ENCODE measurements around the gene MBP. TPM values are rescaled to one million over a fixed set of nuclear protein-coding genes. Genes with fewer than 3 reads are reported as not detected.

The MBP gene
- total RNA-seq, 1 experiment from 2014 or later = 47.4 TPM

DNA sequence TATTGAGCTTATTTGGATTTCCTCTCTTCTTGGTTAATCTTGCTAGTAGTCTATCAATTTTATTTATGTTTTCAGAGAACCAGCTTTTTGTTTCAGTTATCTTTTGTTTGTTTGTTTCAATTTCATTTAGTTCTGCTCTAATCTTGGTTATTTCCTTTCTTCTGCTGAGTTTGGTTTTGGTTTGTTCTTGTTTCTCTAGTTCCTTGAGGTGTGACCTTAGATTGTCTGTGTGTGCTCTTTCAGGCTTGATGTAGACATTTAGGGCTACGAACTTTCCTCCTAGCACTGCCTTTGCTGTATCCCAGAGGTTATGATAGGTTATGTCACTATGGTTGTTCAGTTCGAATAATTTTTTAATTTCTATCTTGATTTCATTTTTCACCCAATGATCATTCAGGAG lies 168.6 kb downstream of the MBP start:
- BruUV-seq (replicated peaks) = no TSS peak
- no peaks in the 10 kb centered on the region for H4K20me1 ChIP-seq (ENCODE audit: low read length)
- POLR2A ChIA-PET (ENCODE audit: unreplicated experiment) = interaction anchor here (0.7 kb wide), 1 partner anchor 248 kb away, joined by 4 read pairs; no protein-coding TSS in a partner anchor
- TF ChIP-seq EZH2phosphoT487 (IDR thresholded peaks at IDR 0.05; ENCODE audit: borderline replicate concordance, low read length) (no peak), EZH2 (IDR thresholded peaks at IDR 0.05; ENCODE audit: low read length, unreplicated experiment) (no peak)
- TF ChIP-seq, protein P1, sequence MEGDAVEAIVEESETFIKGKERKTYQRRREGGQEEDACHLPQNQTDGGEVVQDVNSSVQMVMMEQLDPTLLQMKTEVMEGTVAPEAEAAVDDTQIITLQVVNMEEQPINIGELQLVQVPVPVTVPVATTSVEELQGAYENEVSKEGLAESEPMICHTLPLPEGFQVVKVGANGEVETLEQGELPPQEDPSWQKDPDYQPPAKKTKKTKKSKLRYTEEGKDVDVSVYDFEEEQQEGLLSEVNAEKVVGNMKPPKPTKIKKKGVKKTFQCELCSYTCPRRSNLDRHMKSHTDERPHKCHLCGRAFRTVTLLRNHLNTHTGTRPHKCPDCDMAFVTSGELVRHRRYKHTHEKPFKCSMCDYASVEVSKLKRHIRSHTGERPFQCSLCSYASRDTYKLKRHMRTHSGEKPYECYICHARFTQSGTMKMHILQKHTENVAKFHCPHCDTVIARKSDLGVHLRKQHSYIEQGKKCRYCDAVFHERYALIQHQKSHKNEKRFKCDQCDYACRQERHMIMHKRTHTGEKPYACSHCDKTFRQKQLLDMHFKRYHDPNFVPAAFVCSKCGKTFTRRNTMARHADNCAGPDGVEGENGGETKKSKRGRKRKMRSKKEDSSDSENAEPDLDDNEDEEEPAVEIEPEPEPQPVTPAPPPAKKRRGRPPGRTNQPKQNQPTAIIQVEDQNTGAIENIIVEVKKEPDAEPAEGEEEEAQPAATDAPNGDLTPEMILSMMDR (conservative IDR thresholded peaks at IDR 0.05; ENCODE audit: low read depth, low read length) = no peak
- H3K27me3 ChIP-seq (ENCODE audit: low read length) = no peaks in the 10 kb centered on the region
- no peak overlapping the region for H3K9ac ChIP-seq (ENCODE audit: low read length)
- H3K4me1 ChIP-seq (ENCODE audit: insufficient read depth, low read length) = no peaks in the 10 kb centered on the region
- H3K9me2 ChIP-seq (replicated peaks; ENCODE audit: low read length) = no peaks in the 10 kb centered on the region
- intact Hi-C loops (cut with micrococcal nuclease) = no loop called here
- peaks cover 3% of the 10 kb centered on the region; the same call in 1 of the 2 replicates for H3K36me3 ChIP-seq (ENCODE audit: low read depth, low read length)
- H3F3A ChIP-seq (ENCODE audit: low read length, unreplicated experiment) = no peaks in the 10 kb centered on the region
- H2AFZ ChIP-seq (ENCODE audit: low read length) = no peak overlapping the region
- H3K27ac ChIP-seq (ENCODE audit: low read length) = no peak overlapping the region
- no peak overlapping the region for H3K4me3 ChIP-seq (ENCODE audit: low read length)
- CTCF ChIA-PET = no interaction called here
- H3K4me2 ChIP-seq (ENCODE audit: low read length) = no peak overlapping the region
- no peak for DNase-seq
- ATAC-seq = no peak
- no peaks in the 10 kb centered on the region for H3K9me3 ChIP-seq (ENCODE audit: low read length)
- no peaks in the 10 kb centered on the region for H3K79me2 ChIP-seq (ENCODE audit: low read length)

DNA sequence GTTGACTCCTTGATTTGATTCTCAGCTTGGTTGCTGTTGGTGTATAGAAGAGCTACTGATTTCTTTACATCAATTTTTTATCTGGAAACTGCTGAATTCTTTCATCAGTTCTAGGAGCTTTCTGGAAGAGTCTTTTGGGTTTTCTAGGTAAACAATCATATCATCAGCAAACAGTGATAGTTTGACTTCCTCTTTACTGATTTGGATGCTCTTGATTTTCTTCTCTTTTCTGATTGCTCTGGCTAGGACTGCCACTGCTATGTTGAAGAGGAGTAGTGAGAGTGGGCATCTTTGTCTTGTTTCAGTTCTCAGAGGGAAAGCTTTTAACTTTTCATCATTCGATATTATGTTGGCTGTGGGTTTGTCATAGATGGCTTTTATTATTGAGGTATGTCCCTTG lies 169.7 kb downstream of the MBP start:
- no peaks in the 10 kb centered on the region for H3K27me3 ChIP-seq (ENCODE audit: low read length)
- no peak overlapping the region for H3K9ac ChIP-seq (ENCODE audit: low read length)
- peaks cover 3% of the 10 kb centered on the region; the same call in 1 of the 2 replicates for H3K36me3 ChIP-seq (ENCODE audit: low read depth, low read length)
- no TSS peak for BruUV-seq (replicated peaks)
- no peaks in the 10 kb centered on the region for H3K9me3 ChIP-seq (ENCODE audit: low read length)
- DNase-seq (no peak), ATAC-seq (no peak)
- no peaks in the 10 kb centered on the region for H4K20me1 ChIP-seq (ENCODE audit: low read length)
- no peak for TF ChIP-seq EZH2phosphoT487 (IDR thresholded peaks at IDR 0.05; ENCODE audit: borderline replicate concordance, low read length)
- TF ChIP-seq, protein P1 (conservative IDR thresholded peaks at IDR 0.05; ENCODE audit: low read depth, low read length) = no peak
- no peak for TF ChIP-seq EZH2 (IDR thresholded peaks at IDR 0.05; ENCODE audit: low read length, unreplicated experiment)
- no peak overlapping the region for H3K27ac ChIP-seq (ENCODE audit: low read length)
- no peak overlapping the region for H3K4me3 ChIP-seq (ENCODE audit: low read length)
- intact Hi-C loops (cut with micrococcal nuclease) = no loop called here
- ChIA-PET CTCF (no interaction called here), POLR2A (ENCODE audit: unreplicated experiment) (no interaction called here)
- H2AFZ ChIP-seq (ENCODE audit: low read length) = no peak overlapping the region
- H3K4me1 ChIP-seq (ENCODE audit: insufficient read depth, low read length) = no peaks in the 10 kb centered on the region
- H3K79me2 ChIP-seq (ENCODE audit: low read length) = no peaks in the 10 kb centered on the region
- H3K4me2 ChIP-seq (ENCODE audit: low read length) = no peak overlapping the region
- no peaks in the 10 kb centered on the region for H3F3A ChIP-seq (ENCODE audit: low read length, unreplicated experiment)
- no peaks in the 10 kb centered on the region for H3K9me2 ChIP-seq (replicated peaks; ENCODE audit: low read length)

DNA sequence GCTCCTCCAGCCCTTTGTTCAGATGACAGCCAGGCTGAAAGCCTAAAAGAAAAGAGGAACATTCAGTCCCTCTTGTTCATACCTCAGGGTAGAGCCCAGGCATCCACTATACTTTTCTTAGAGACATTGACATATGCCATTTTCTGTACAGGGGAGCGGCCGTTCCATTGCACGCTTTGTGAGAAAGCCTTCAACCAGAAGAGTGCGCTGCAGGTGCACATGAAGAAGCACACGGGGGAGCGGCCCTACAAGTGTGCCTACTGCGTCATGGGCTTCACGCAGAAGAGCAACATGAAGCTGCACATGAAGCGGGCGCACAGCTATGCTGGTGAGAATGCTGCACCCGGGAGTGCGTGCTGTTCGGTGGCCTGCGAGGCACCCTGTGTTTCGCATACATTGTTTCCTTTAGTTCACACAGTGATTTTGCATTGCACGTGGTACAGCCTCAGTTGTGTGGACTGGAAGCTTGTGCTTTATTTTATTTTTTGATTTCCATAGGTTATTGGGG lies 172.0 kb downstream of the MBP start:
- Histone ChIP-seq H3K9me2 (replicated peaks; ENCODE audit: low read length) (no peaks in the 10 kb centered on the region), H3K9me3 (ENCODE audit: low read length) (no peaks in the 10 kb centered on the region), H3F3A (ENCODE audit: low read length, unreplicated experiment) (no peaks in the 10 kb centered on the region), H2AFZ (ENCODE audit: low read length) (no peak overlapping the region), H3K27me3 (ENCODE audit: low read length) (no peaks in the 10 kb centered on the region), H3K4me3 (ENCODE audit: low read length) (no peak overlapping the region), H3K79me2 (ENCODE audit: low read length) (no peaks in the 10 kb centered on the region), H3K9ac (ENCODE audit: low read length) (no peak overlapping the region), H4K20me1 (ENCODE audit: low read length) (no peaks in the 10 kb centered on the region), H3K27ac (ENCODE audit: low read length) (no peak overlapping the region), H3K4me1 (ENCODE audit: insufficient read depth, low read length) (no peaks in the 10 kb centered on the region), H3K36me3 (ENCODE audit: low read depth, low read length) (0 out of 2 replicates have a peak, but pooled peaks cover 3% of the 10 kb centered on the region), H3K4me2 (ENCODE audit: low read length) (no peak overlapping the region)
- ChIA-PET POLR2A (ENCODE audit: unreplicated experiment) (no interaction called here), CTCF (no interaction called here)
- ATAC-seq = no peak
- intact Hi-C loops (cut with micrococcal nuclease) = no loop called here
- BruUV-seq (replicated peaks) = no TSS peak
- TF ChIP-seq EZH2phosphoT487 (IDR thresholded peaks at IDR 0.05; ENCODE audit: borderline replicate concordance, low read length) (no peak), EZH2 (IDR thresholded peaks at IDR 0.05; ENCODE audit: low read length, unreplicated experiment) (no peak)
- TF ChIP-seq, protein P1 (conservative IDR thresholded peaks at IDR 0.05; ENCODE audit: low read depth, low read length) = no peak
- no peak for DNase-seq

Data from PC-3 (cell line).